Mucosa of descending colon (tissue), 3 donors: ENCODE measurements around the gene NRG2. TPM values are rescaled to one million over a fixed set of nuclear protein-coding genes. Genes with fewer than 3 reads are reported as not detected.

ENCODE experiments used
- ATAC-seq: fragments of 200-7000 bp; cut with Tn5 transposase; one replicate; pipeline ENCODE4 v1.9.1; 2020; ENCODE audit warnings: mild to moderate bottlenecking, moderate library complexity
- DNase-seq, 3 donors: peaks; one replicate each; pipeline ENCODE4 v3.0.0-alpha.2; 2020
- H3K36me3 ChIP-seq: fragments of 200-600 bp; one replicate; pipeline ENCODE4 v1.8.0; 2021; ENCODE audit warnings: low read depth, mild to moderate bottlenecking
- H3K4me1 ChIP-seq: fragments of 200-600 bp; one replicate; pipeline ENCODE4 v1.8.0; 2021; ENCODE audit warnings: low read depth, mild to moderate bottlenecking
- H3K4me3 ChIP-seq: fragments of 200-600 bp; one replicate; pipeline ENCODE4 v1.8.0; 2021; ENCODE audit warnings: mild to moderate bottlenecking
- H3K9me3 ChIP-seq: fragments of 200-600 bp; one replicate; pipeline ENCODE4 v1.8.0; 2021; ENCODE audit warnings: mild to moderate bottlenecking
- intact Hi-C, 2 donors: fragments of 100-400 bp; cut with DNase I in 1 of 2; cut with micrococcal nuclease in 1 of 2; formaldehyde crosslinking; loops; one replicate each; pipeline versions ENCODE4 v1.11.0 to v1.11.1; 2022; cut with DNase I, micrococcal nuclease
- total RNA-seq, 3 donors: library from RNA; stranded (reverse); fragmentation: NEBNext Ultra II Directional in 2 of 3; extraction: Animal tissue kit (Norgen Biotek cat#: 25700) in 2 of 3; gene quantifications; one replicate each; pipeline versions ENCODE4 v1.2.1 to v1.2.4, GENCODE V29; 2021 to 2023
- TF ChIP-seq, protein P1 (sequence below): fragments of 200-600 bp; IDR thresholded peaks from one replicate; pipeline ENCODE4 v1.8.0; 2022; ENCODE audit warnings: antibody characterized with exemption, mild to moderate bottlenecking
- donor health status: DM: no; HTN: no; CAD: no; lungs with moderate emphysema.
- donor health status: DM: no; HTN: no; CAD: no.
- donor health status: DM: no; HTN: yes; CAD: no.

The NRG2 gene
- total RNA-seq, 3 donors from 2014 or later = 0.52 to 7.3 (median 0.89) TPM

DNA sequence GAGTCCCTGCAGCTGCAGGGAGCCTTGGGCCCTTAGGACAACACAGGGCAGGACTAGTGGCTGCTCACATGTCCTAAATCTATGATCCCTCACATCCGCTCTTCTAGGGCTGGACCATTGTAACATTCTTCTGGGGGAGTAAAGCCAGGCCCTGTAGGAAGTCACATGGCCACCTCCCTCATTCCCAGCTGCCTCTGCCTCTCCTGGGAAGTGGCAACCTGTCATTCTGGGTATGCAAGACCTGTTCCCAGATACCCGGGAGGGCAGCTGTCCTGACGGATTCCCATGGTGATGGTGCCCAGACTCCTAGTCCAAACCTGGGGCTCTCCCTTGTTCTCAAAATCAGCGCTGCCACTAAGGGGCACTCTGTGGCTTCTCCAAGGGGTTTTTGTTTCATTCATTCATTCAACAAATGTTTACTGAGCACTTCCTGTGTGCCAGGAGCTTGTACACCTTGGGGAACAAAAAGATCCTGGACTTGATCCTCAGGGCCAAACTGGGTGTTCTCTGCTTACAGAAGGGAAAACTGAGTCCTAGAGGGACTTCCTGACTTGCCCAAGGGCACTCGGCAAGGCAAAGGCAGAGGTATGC is 161.9 kb downstream of the NRG2 start:
- H3K36me3 ChIP-seq = no peaks in the 10 kb centered on the region
- TF ChIP-seq, protein P1, sequence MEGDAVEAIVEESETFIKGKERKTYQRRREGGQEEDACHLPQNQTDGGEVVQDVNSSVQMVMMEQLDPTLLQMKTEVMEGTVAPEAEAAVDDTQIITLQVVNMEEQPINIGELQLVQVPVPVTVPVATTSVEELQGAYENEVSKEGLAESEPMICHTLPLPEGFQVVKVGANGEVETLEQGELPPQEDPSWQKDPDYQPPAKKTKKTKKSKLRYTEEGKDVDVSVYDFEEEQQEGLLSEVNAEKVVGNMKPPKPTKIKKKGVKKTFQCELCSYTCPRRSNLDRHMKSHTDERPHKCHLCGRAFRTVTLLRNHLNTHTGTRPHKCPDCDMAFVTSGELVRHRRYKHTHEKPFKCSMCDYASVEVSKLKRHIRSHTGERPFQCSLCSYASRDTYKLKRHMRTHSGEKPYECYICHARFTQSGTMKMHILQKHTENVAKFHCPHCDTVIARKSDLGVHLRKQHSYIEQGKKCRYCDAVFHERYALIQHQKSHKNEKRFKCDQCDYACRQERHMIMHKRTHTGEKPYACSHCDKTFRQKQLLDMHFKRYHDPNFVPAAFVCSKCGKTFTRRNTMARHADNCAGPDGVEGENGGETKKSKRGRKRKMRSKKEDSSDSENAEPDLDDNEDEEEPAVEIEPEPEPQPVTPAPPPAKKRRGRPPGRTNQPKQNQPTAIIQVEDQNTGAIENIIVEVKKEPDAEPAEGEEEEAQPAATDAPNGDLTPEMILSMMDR = no peak
- intact Hi-C loops = no loop called here
- H3K4me1 ChIP-seq = no peaks in the 10 kb centered on the region
- no peaks in the 10 kb centered on the region for H3K9me3 ChIP-seq
- ATAC-seq (no peak), DNase-seq (no peak)
- no peak overlapping the region for H3K4me3 ChIP-seq

DNA sequence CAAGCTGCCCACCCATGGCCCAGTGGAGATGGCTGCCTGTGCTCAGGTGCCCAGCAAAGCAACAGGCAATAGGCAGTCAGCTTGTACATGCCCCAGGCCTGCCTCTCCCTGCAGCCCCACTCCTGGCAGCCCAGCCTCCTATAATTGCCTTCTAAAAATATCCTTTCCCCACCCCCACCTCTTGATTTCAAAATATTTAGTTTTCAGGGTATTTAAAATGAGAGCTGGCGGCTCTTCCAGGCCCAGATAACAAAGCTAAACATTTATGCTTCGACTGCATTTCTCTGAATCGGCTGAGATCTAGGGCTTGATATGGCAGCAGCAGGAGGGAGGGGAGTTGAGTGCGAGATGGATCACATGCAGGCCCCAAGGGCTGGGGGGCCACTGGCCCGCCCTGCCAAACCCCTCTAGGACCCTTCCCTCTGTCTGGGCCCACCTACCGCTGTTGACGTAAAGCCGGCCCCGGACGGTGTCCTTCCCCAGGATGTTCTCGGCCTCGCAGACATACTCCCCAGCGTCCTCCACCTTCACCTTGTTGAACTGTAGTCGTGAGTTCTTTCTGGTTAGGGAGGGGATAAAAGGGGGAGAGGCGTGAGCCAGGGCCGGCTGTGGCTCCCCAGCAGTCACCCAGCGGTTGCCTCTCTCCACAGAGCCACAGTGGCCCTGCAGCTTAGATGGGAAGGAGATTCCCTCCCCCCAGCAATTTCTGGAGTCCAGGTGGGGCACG is 162.5 kb downstream of the NRG2 start:
- no peak overlapping the region for H3K4me3 ChIP-seq
- intact Hi-C loops = no loop called here
- no peaks in the 10 kb centered on the region for H3K4me1 ChIP-seq
- no peaks in the 10 kb centered on the region for H3K9me3 ChIP-seq
- DNase-seq (no peak), ATAC-seq (no peak)
- H3K36me3 ChIP-seq = no peaks in the 10 kb centered on the region
- TF ChIP-seq, protein P1 = no peak

DNA sequence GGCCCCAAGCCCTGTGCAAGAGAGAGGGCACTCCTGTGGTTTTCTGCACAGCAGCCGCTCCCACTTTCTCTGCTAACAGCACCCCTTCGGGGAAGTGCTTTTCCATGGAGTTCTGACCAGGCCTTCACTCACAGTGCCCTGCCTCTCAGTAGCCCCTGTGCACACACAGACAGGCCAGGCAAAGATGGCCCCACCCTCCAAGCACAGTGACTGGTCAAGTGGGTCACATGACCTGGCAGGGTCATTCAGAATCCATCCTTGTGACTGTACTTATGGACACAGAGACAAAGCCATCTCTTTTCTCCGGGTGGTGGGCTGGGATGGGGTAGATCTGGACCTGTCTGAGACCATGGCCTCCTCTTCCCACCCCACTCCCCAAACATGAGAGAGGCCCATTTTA is 165.0 kb downstream of the NRG2 start:
- no peaks in the 10 kb centered on the region for H3K36me3 ChIP-seq
- no peaks in the 10 kb centered on the region for H3K4me1 ChIP-seq
- DNase-seq = no peak
- TF ChIP-seq, protein P1 = no peak
- H3K9me3 ChIP-seq = no peaks in the 10 kb centered on the region
- peak; percentile 20 for ATAC-seq
- H3K4me3 ChIP-seq = no peak overlapping the region
- intact Hi-C loops = no loop called here

DNA sequence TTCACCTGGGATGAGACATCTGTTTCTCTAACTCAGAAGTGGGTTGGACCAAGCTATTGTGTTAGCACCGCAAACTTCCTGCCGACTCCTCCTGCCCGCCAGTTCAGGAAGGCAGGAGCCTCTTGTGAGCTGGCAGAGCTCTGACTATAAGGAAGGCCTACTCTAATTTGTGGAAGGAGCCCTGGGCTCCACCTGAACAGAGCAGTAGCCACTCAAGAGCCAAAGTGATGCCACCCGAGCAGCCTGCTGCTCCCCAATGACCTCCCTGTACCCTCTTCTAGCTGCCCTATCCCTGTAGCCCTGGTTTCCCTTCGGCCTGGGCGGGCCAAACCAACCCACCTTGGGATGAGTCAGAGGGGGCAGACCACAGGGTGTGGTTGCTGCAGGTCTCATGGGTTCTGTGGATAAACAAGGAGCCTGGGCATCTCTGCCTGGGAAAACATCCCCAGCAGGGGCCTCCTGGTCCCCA is 165.9 kb downstream of the NRG2 start:
- intact Hi-C loops = no loop called here
- no peaks in the 10 kb centered on the region for H3K4me1 ChIP-seq
- no peaks in the 10 kb centered on the region for H3K9me3 ChIP-seq
- no peak overlapping the region for H3K4me3 ChIP-seq
- TF ChIP-seq, protein P1 = no peak
- ATAC-seq (no peak), DNase-seq (no peak)
- no peaks in the 10 kb centered on the region for H3K36me3 ChIP-seq

DNA sequence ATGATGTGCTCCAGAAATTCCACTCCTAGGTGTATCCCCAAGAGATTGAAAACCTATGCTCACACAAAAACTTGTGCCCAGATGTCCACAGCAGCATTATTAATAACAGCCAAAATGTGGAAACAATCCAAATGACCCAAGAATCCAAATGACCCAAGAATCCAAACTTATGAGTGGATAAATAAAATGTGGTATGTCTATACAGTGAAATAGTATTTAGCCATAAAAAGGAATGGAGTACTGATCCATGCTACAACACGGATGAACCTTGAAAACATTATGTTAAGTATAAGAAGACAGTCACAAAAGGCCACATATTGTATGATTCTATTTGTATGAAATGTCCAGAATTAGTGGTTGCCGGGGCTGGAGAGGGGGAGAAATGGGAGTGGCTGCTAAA is 167.1 kb downstream of the NRG2 start:
- TF ChIP-seq, protein P1 = no peak
- H3K4me1 ChIP-seq = no peaks in the 10 kb centered on the region
- H3K4me3 ChIP-seq = no peak overlapping the region
- ATAC-seq = no peak
- no peak for DNase-seq
- no peaks in the 10 kb centered on the region for H3K9me3 ChIP-seq
- intact Hi-C loops = no loop called here
- no peaks in the 10 kb centered on the region for H3K36me3 ChIP-seq
